ENCODE data around the gene CAPN12. TPM values are rescaled to one million over a fixed set of nuclear protein-coding genes. Genes with fewer than 3 reads are reported as not detected.

Gene CAPN12
- total RNA-seq, 1 donor from 2014 or later = 1.3 TPM

- Histone ChIP-seq H3K4me3 (ENCODE audit: low read depth, low read length) (no peak overlapping the region), H3K36me3 (ENCODE audit: control insufficient read depth, insufficient read depth, low read length) (peaks cover 22% of the 10 kb centered on the region), H3K27me3 (ENCODE audit: control insufficient read depth, insufficient read depth, low read length) (no peaks in the 10 kb centered on the region)
- no peak for DNase-seq (ENCODE audit: low read depth)
- no peak for TF ChIP-seq CTCF (IDR thresholded peaks at IDR 0.05; ENCODE audit: insufficient read depth, low read length, poor library complexity, severe bottlenecking)
Measured at GRCh38 chr19:38702278-38702677, 42.0 kb downstream of the CAPN12 start.

GRCh38 chr19:38701455-38702063, 42.7 kb downstream of the CAPN12 start:
- peaks cover 22% of the 10 kb centered on the region for H3K36me3 ChIP-seq (ENCODE audit: control insufficient read depth, insufficient read depth, low read length)
- no peak overlapping the region for H3K4me3 ChIP-seq (ENCODE audit: low read depth, low read length)

GRCh38 chr19:38700902-38701454, 43.3 kb downstream of the CAPN12 start:
- H3K4me3 ChIP-seq (ENCODE audit: low read depth, low read length) = no peak overlapping the region
- TF ChIP-seq CTCF (IDR thresholded peaks at IDR 0.05; ENCODE audit: insufficient read depth, low read length, poor library complexity, severe bottlenecking) = no peak
- no peaks in the 10 kb centered on the region for H3K27me3 ChIP-seq (ENCODE audit: control insufficient read depth, insufficient read depth, low read length)
- no peak for DNase-seq (ENCODE audit: low read depth)
- peaks cover 20% of the 10 kb centered on the region for H3K36me3 ChIP-seq (ENCODE audit: control insufficient read depth, insufficient read depth, low read length)

More at GRCh38 chr19:38701455-38702063, 42.7 kb downstream of the CAPN12 start:
- H3K27me3 ChIP-seq (ENCODE audit: control insufficient read depth, insufficient read depth, low read length) = no peaks in the 10 kb centered on the region
- no peak for TF ChIP-seq CTCF (IDR thresholded peaks at IDR 0.05; ENCODE audit: insufficient read depth, low read length, poor library complexity, severe bottlenecking)
- no peak for DNase-seq (ENCODE audit: low read depth)

DNA sequence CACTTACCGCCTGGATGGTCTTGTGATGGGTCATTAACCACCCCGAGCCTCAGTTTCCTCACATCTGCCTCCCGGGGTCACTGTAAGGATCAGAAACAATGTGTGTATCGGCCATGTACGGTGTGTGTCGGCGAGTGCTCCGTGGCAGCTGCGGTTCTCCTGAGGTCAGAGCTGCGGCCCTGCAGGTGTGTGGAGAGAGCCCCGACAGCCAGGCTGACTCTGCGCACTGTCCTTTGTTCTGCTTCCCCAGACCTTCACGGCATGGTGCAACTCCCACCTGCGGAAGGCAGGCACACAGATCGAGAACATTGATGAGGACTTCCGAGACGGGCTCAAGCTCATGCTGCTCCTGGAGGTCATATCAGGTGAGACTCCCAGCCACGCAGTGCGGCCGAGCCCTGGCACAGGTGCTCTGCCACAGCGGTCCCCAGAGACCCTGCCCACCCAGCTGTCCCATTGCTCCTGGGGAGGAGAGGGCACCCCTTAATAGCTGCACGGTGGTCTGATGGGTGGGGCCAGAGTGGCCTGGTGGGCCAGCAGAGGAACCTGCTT, 43.8 kb downstream of the CAPN12 start:
- Histone ChIP-seq H3K4me3 (ENCODE audit: low read depth, low read length) (no peak overlapping the region), H3K36me3 (ENCODE audit: control insufficient read depth, insufficient read depth, low read length) (peaks cover 18% of the 10 kb centered on the region), H3K27me3 (ENCODE audit: control insufficient read depth, insufficient read depth, low read length) (no peaks in the 10 kb centered on the region)
- TF ChIP-seq CTCF (IDR thresholded peaks at IDR 0.05; ENCODE audit: insufficient read depth, low read length, poor library complexity, severe bottlenecking) = no peak
- DNase-seq (ENCODE audit: low read depth) = no peak

GRCh38 chr19:38699647-38700349, 44.5 kb downstream of the CAPN12 start:
- no peak for TF ChIP-seq CTCF (IDR thresholded peaks at IDR 0.05; ENCODE audit: insufficient read depth, low read length, poor library complexity, severe bottlenecking)
- peaks cover 14% of the 10 kb centered on the region for H3K36me3 ChIP-seq (ENCODE audit: control insufficient read depth, insufficient read depth, low read length)
- no peaks in the 10 kb centered on the region for H3K27me3 ChIP-seq (ENCODE audit: control insufficient read depth, insufficient read depth, low read length)
- no peak overlapping the region for H3K4me3 ChIP-seq (ENCODE audit: low read depth, low read length)
- DNase-seq (ENCODE audit: low read depth) = no peak
